Measurements from ENCODE around the gene ARID1B.

Gene ARID1B

DNA sequence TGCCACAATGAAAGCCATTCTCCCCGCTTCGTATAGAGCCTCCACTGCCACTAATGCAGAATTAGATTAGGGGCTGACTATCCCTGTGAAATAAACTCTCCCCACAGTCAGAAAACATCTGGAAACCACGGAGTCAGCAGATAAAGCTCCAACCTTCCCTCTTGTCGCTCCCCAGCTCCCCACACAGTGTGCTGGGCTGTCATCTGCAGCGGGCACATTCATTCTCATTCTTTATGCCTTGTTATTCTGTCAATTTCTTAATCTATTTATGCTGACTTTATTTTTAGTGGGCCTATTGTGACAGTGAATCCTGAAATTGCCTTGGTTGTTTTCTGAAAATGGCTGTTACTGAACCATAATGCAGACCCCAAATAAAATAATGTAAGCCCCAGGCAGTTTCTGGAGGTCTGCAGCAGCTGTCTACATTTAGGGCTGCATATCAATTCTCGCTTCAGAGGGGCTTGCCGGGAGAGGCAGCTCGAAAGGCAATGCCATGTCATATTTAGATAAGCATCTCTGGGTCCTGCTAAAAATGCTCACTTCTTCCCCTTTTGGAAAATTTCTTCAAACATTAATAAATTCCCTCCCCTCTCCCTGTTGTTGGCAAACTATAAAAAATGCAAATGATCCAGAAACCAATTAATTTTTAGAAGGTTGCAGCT lies 474.5 kb downstream of the ARID1B start:
- H3K27ac ChIP-seq, result no peak overlapping the region
- no peak for TF ChIP-seq ZFX (IDR thresholded peaks at IDR 0.05)
- TF ChIP-seq, protein P1, sequence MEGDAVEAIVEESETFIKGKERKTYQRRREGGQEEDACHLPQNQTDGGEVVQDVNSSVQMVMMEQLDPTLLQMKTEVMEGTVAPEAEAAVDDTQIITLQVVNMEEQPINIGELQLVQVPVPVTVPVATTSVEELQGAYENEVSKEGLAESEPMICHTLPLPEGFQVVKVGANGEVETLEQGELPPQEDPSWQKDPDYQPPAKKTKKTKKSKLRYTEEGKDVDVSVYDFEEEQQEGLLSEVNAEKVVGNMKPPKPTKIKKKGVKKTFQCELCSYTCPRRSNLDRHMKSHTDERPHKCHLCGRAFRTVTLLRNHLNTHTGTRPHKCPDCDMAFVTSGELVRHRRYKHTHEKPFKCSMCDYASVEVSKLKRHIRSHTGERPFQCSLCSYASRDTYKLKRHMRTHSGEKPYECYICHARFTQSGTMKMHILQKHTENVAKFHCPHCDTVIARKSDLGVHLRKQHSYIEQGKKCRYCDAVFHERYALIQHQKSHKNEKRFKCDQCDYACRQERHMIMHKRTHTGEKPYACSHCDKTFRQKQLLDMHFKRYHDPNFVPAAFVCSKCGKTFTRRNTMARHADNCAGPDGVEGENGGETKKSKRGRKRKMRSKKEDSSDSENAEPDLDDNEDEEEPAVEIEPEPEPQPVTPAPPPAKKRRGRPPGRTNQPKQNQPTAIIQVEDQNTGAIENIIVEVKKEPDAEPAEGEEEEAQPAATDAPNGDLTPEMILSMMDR (conservative IDR thresholded peaks at IDR 0.05), result no peak

DNA sequence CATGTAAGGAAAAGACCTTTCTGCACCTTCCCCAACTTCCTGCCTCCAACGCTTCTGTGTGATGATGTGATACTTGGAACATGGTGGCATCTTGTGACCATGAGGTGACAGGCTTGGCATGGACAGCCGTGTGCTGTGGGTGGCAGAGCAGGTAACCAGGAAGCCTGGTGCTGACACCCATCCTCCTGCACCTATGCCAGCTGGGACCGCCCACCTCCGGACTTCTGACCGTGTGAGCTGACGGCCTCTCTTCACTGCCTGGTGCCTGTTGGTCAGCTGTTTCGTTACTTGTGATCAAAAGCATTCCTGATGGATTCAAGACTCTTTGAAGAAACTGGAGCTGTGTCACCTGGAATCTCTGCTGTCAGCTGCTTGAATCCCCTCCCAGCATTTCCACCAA lies 475.8 kb downstream of the ARID1B start:
- no peak overlapping the region for H3K27ac ChIP-seq
- TF ChIP-seq, protein P1 (conservative IDR thresholded peaks at IDR 0.05), result no peak
- TF ChIP-seq ZFX (IDR thresholded peaks at IDR 0.05), result no peak

DNA sequence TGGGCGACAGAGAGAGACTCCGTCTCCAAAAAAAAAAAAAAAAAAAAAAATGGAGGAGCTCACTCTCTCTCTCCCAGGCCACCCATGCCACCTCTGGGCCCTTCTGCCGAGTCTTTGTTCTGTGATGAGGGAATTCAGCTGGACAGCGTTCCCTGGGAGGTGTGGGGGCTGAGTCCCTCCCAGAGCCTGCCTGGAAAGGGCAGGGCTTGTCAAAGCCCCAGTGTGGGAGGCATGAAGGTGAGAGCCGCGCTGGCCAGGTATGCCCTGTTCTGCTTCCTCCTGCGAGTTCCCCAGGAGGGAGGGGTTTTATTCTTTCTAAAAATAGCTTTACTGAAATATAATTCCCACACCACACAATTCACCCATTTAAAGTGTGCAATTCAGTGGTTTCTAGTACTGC lies 476.5 kb downstream of the ARID1B start:
- TF ChIP-seq ZFX (IDR thresholded peaks at IDR 0.05), result no peak
- TF ChIP-seq, protein P1 (conservative IDR thresholded peaks at IDR 0.05), result no peak
- H3K27ac ChIP-seq, result no peak overlapping the region

DNA sequence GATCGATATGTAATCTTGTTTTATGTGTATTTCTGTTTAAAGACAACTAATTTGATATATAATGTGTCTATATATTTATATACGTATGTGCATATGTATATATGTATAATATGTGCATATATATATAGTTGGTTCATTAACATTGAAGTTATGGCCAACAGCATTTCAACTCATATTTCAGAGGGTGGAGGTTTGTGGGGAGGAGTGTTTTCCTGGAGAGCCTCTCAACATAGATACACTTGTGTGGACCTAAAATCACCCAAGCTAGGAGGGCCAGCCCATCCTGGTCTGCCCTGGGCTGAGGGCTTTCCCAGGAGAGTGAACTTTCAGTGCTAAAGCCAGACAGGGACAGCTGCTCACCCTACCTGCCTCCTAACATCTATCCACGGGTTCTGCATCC lies 477.4 kb downstream of the ARID1B start:
- H3K27ac ChIP-seq, result no peak overlapping the region
- TF ChIP-seq, protein P1 (conservative IDR thresholded peaks at IDR 0.05), result no peak
- no peak for TF ChIP-seq ZFX (IDR thresholded peaks at IDR 0.05)

DNA sequence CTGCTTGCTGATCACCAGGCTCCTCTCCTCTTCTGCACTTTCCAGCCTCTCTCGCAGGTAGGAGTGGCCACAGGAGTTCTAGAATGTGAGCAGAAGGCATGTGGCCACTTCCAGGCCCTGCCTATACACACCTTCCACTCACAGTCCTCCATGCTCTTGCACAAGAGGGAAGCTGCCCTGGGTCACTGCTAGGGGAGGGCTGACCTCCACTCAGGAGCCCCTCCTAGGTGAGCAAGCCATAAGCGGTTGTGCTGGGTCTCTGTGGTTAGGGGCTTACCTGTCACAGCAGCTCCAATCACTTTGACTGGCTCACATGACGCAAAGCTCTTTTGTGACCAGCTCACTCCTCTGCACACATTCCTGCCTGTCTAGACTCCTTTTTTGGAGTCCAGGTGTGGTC lies 477.9 kb downstream of the ARID1B start:
- no peak for TF ChIP-seq ZFX (IDR thresholded peaks at IDR 0.05)
- TF ChIP-seq, protein P1 (conservative IDR thresholded peaks at IDR 0.05), result no peak

DNA sequence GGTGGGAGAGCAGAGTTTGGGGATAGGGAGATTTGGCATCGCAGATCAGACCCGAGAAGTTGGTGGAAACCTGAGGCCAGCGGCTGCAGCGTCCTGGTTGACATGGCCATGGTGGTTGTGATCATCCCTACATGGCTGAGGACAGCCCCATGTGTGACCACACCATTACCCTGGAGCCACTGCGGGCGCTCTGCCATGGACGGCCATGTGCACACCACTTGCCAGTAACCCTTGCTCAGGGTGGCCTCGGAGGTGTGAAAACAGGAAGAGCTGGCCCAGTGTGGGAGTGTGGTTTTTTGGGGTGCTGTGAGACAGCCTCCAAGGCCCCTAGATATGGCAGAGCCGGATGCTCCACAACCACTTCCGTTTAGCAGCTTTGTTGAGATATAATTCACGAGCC lies 481.7 kb downstream of the ARID1B start:
- no peak for TF ChIP-seq ZFX (IDR thresholded peaks at IDR 0.05)
- TF ChIP-seq, protein P1 (conservative IDR thresholded peaks at IDR 0.05), result no peak
- H3K27ac ChIP-seq, result no peak overlapping the region

More for the DNA sequence above, 477.9 kb downstream of the ARID1B start:
- H3K27ac ChIP-seq, result no peak overlapping the region

DNA sequence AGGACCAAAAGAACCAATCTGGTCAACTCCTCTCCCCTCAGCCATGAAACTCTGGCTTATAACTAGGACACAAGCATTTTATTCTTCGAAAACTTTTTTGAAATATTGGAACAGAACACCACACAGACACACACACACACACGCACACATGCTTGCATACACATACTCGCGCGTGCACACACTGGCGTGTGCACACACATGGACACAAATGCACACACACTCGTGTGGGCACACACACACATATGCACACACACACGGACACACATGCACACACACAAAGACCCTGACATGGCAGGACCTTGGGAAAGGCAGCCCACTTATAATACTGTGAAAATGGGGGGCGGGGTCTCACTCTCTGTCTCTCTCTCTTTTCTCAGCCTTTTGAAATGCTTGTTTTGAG lies 482.3 kb downstream of the ARID1B start:
- no peak overlapping the region for H3K27ac ChIP-seq
- TF ChIP-seq, protein P1 (conservative IDR thresholded peaks at IDR 0.05), result no peak
- TF ChIP-seq ZFX (IDR thresholded peaks at IDR 0.05), result no peak
